Activated T-cell treated with anti-CD3 and anti-CD28 coated beads, Interleukin-2, amount 50 U/mL, for 72 hours (primary cell): ENCODE data around the gene ANKRD44. TPM values are rescaled to one million over a fixed set of nuclear protein-coding genes. Genes with fewer than 3 reads are reported as not detected.

Experiments
- ATAC-seq, 2 donors: fragments of 150-1000 bp; cut with Tn5 transposase; replicated peaks in 1 of 2; 2 replicates each; pipeline ENCODE4 v1.10.0; 2021; ENCODE audit warnings: moderate library complexity in 2 of 2, mild to moderate bottlenecking in 1 of 2
- DNase-seq, 2 donors: peaks; one replicate each; pipeline ENCODE4 v3.0.0; 2021 to 2022; ENCODE audit warnings: mixed read lengths in 1 of 2
- H3K27ac Mint-ChIP-seq: one replicate; pipeline ENCODE4 v1.8.0; 2022; ENCODE audit warnings: mild to moderate bottlenecking, moderate library complexity, mixed read lengths
- H3K27me3 Mint-ChIP-seq: one replicate; pipeline ENCODE4 v1.8.0; 2022; ENCODE audit warnings: low read depth, mixed read lengths
- H3K36me3 Mint-ChIP-seq, 2 donors: one replicate each; pipeline ENCODE4 v1.8.0; 2022; ENCODE audit warnings: mixed read lengths in 2 of 2, mild to moderate bottlenecking in 1 of 2; ENCODE audit not compliant: insufficient read depth in 2 of 2
- H3K4me1 Mint-ChIP-seq: one replicate; pipeline ENCODE4 v1.8.0; 2022; ENCODE audit warnings: low read depth, mixed read lengths
- H3K4me3 Mint-ChIP-seq, 2 donors: one replicate each; pipeline ENCODE4 v1.8.0; 2022; ENCODE audit warnings: mild to moderate bottlenecking in 2 of 2, mixed read lengths in 2 of 2, moderate library complexity in 2 of 2
- H3K9me3 Mint-ChIP-seq, 2 donors: one replicate each; pipeline ENCODE4 v1.8.0; 2022; ENCODE audit warnings: mixed read lengths in 2 of 2
- total RNA-seq, 2 donors: library from RNA; stranded (reverse); gene quantifications; one replicate each; pipeline ENCODE4 v1.2.3, GENCODE V29; 2022

Gene ANKRD44
- total RNA-seq, 2 donors from 2014 or later = 114 to 141 TPM

DNA sequence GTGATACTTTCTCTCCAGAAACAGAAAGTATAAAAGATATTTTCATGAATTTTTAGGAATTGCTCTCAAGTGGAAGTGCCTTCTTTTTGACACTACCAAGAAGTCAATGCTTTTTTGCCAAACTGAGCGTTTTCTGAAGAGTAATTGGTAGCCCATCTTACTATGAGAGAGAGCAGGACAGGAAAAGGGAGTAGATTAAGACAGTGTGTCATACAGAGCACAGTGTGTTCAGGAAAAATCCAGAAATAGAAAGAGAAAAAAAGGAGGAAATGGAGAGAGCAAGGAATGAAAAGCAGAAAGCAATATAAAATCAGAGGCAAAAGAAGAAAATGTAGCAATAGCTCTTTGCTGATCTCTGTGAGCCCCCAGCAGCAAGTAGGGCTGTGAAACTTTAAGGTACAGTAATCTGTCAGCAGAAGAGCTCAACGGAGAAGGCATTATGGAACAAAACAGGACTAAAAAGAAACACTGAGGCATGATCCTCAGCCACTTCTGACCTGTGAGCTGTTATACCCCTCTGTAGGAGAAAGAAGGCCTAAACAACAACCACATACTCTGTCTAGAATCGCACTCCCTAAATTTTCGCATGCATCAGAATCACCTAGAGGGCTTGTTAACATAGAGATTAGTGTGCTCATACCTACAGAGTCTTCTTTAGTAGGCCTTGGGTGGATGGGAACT, 369.0 kb downstream of the ANKRD44 start:
- peaks cover 7% of the 10 kb centered on the region for H3K4me1 Mint-ChIP-seq
- no peak for ATAC-seq
- H3K4me3 Mint-ChIP-seq = no peak overlapping the region

DNA sequence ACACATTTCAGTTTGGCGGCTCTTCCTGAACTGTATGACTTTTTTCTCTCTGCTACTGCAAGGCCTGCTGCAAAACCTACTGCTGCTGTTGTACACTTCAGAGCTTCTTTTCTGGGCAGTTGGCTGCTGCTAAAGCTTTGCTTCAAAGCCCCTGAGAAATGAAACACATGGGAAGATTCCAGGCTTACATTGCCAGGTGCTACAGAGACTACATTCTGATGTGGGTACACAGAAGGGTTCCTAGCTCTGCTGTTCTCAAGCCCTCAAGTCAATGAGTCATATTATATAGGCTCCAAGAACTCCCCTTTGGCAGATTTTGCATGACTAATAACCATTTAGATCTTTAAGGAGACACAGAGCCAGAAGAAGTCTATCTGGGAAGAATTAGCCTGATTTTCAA, 371.2 kb downstream of the ANKRD44 start:
- DNase-seq = no peak
- H3K27me3 Mint-ChIP-seq = peaks cover 7% of the 10 kb centered on the region
- no peaks in the 10 kb centered on the region for H3K9me3 Mint-ChIP-seq
- no peak overlapping the region for H3K4me3 Mint-ChIP-seq
- H3K27ac Mint-ChIP-seq = no peak overlapping the region
- ATAC-seq = no peak
- H3K4me1 Mint-ChIP-seq = peaks cover 7% of the 10 kb centered on the region
- H3K36me3 Mint-ChIP-seq = no peaks in the 10 kb centered on the region

More for the DNA sequence above, 369.0 kb downstream of the ANKRD44 start:
- Mint-ChIP-seq H3K9me3 (no peaks in the 10 kb centered on the region), H3K36me3 (no peaks in the 10 kb centered on the region), H3K27ac (no peak overlapping the region), H3K27me3 (peaks cover 7% of the 10 kb centered on the region)
- no peak for DNase-seq

Other genes with a start within 250 kb of the ANKRD44 start
- 100 to 1,000 TPM; 272 to 284 TPM for gene SF3B1, start 124.2 kb upstream of the ANKRD44 start, total RNA-seq
- gene COQ10B, start 142.8 kb upstream of the ANKRD44 start, total RNA-seq = 10 to 100 TPM; 24.0 to 25.6 TPM
- gene HSPD1, start 189.1 kb upstream of the ANKRD44 start, total RNA-seq = 100 to 1,000 TPM; 635 to 720 TPM
- gene HSPE1, start 189.6 kb upstream of the ANKRD44 start, total RNA-seq = 10 to 100 TPM; 64.9 to 75.0 TPM
- gene MOB4, start 205.3 kb upstream of the ANKRD44 start, total RNA-seq = 10 to 100 TPM; 20.9 to 21.6 TPM